AML-193 (cell line): ENCODE results near the gene SYNDIG1.

ENCODE experiments used
- DNase-seq, 2 experiments: peaks; one replicate each; lab custom pipeline; 2025; lab: John Stamatoyannopoulos, UW

SYNDIG1 gene

DNA sequence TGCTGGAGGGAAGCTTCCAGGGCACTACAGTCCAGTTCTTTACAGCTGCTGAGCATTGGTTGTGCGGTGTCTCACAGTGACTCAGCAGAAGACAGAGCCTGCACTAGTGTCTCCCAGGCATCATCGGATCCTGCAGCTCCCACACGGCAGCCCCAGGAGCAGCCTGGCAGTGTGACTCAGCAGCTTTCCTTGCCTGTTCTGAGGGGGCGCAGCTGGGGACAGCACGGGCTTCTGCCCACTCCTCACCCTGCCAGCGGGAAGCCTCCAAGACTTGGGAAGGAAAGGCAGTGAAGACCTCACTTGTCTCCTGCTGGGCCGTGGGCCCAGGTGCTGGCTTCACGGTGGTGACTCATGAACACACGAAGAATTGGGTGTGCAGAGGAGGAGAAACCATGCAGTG lies 165.4 kb downstream of the SYNDIG1 start:
- DNase-seq: no peak

- no peak for DNase-seq
These were observed 167.2 kb downstream of the SYNDIG1 start for GRCh38 chr20:24636626-24637025.

DNA sequence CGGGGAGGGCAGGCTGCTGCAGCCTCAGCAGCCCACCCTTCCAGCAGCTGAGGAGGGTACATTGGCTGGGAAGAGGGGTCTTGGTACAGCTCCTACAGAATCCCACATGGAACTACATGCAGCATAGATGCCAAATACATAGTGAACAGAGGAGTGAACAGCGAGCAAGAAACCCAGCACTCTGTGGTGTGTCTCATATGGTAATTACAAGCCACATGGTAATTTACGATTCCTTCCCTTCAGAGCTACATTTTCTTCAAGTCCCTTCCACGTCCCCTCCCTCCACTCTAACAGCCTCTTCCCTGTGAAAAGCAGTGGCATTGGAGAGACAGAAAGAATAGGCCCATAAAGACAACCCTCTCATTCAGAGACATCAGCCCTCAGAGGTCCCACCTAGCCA lies 167.7 kb downstream of the SYNDIG1 start:
- DNase-seq: no peak

DNA sequence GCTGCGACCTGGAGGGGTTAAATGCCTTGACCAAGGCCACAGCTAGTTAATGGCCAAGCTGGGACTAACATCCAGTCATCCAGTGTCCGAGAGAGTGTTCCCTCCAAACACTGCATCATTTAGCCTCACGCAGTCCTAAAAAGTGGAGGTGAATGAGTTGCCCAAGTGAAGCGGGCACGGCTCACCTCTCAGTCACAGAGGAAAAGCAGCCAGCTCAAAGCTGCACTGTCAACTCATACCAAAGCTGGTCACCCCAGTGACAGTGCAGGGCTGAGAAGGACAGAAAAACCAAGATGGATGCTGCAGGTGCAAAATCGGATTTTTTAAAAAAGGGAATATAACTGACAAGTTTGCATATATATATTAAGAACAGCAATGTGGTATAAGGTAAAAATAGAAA lies 168.5 kb downstream of the SYNDIG1 start:
- no peak for DNase-seq

DNA sequence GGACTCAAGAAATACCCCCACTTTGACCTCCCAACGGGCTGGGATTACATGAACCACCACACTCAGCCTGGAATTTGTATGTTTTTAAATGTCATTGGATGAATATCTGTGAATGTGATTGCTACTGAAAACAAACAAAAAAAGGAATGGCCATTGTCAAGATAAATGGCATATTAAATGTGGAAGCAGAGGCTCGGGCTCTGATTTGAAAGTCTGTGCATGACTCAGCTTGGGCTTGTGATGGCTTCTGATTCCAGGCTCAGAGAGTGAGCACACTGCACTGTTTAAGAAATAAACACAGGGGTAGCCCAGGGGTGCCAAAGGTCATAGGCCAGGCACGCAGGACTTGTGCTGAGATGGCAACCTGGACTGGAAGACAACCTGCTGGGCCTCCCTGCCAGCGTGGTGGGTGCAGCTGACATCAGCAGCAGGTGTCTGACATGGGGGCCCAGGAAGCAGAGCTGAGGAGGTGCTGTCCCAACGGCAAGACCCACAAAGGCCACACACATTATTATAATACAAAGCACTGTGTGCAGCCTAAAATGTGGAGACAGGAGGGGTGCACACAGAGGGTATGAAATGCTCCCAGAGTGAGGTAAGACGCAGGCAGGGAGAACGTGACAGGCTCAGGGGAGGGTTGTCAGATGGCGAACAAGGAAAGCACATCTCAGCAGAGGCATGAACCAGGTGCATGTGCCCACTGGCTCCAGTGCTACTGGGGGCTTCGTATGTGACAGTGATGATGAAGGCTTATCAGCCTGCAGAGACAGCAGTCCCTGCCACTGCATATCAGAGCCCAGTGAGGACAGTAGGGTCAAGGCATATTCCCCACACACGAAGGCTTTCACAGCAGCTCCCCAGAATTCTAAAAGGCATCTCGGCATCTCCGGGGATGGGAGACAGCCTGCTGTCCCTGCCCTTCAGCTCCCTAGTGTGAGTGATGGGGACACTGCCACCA lies 169.4 kb downstream of the SYNDIG1 start:
- DNase-seq: no peak

- no peak for DNase-seq
These were observed 170.8 kb downstream of the SYNDIG1 start for GRCh38 chr20:24640276-24640675.

GRCh38 chr20:24640686-24641085 lies 171.3 kb downstream of the SYNDIG1 start:
- no peak for DNase-seq

DNA sequence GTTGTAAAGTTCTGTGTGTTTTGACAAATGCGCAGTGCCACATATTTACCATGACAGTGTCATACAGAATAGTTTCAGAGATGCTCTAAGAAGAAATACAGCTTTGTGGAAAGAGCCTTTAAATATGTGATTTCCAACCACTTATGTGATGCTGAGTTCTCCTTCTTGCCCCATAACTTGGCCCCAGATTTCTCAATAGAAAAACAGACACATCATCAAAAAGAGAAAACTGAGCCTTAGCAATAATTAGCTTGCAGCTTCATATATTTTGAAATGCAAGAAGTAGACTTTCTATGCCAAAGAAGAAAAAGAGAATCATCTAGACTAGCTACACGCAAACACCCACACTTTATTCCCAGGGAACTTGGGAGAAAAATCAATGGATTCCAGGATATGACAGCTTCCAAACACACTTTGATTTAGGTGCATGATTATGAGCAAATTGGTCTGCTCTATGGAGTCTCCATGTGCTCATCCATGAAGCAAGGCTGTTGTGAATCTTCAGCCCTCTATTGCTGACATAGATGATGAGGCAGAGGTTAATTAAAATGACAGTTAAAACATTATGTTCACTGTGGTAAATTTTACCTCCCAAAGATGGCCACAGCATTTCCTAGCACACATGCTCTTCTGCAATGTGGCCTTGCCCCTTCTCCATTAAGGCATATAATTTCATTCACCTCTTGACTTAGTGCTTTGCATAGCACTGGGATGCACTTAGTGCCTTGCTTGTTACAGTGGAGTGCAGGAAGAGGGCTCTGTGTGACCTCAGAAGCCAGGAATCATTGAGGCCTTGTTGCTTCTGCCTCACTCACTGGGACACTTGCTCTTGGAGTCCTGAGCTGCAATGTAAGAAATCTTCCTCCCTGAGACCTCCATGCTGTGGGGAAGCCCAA lies 174.6 kb downstream of the SYNDIG1 start:
- DNase-seq: no peak

GRCh38 chr20:24646321-24646720 lies 176.9 kb downstream of the SYNDIG1 start:
- DNase-seq: no peak

DNA sequence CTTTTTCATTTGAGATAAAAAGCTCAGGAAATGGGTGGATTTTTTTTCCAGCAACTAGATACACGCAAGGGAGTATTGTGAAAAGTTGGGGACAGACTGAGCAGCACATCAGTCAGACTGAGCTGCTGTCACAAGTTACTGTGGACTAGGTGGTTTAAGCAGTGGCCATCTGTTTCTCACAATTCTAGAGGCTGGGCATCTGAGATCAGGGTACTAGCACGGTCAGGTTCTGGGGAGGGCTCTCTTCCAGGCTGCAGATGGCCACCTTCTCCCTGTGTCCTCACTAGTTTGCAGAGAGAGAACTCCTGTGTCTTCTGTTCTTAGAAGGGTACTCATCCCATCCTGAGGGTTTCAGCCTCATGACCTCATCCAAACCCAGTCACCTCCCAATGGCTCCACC lies 178.3 kb downstream of the SYNDIG1 start:
- DNase-seq: no peak

GRCh38 chr20:24648481-24648880 lies 179.1 kb downstream of the SYNDIG1 start:
- DNase-seq: no peak

- no peak for DNase-seq
These were observed 179.5 kb downstream of the SYNDIG1 start for GRCh38 chr20:24648919-24649318.

GRCh38 chr20:24649787-24650490 lies 180.5 kb downstream of the SYNDIG1 start:
- DNase-seq: no peak

GRCh38 chr20:24651171-24651975 lies 181.9 kb downstream of the SYNDIG1 start:
- DNase-seq: no peak

- no peak for DNase-seq
These were observed 182.5 kb downstream of the SYNDIG1 start for GRCh38 chr20:24651976-24652345.

DNA sequence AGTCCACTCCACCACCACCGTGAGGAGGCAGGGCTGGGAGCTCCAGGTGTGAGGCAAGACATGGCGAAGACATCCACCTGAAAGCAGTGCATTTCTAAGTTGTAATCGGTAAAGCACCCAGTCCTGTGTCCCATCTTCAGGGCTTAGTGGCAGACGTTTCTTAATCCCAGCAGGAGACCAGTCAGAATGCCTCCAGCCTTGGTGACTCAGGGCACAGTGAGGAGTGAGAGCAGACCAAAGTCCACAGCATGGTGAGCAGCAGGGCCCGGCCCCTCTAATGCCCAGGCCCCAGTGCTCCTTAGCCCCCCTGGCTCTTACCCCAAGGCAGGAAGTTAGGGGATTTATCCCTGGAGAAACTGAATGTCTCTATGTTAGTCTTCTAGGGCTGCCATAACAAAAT lies 183.9 kb downstream of the SYNDIG1 start:
- no peak for DNase-seq

DNA sequence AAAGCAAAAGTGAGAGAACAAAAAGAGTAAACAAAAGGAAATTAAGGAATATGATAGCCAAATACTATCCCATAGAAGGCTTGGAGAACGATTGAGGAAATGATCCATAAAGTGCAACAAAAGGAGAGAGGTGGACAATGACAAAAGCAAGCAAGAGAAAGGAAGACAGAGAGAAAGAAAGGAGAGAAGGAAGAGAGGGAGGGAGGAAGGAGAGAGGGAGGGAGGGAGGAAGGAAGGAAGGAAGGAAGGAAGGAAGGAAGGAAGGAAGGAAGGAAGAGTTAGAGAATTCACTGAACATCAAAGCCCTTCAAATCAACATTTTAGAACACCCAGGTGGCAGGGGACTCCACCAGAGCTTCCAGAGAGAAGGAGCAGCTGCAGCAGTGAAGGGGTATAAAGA lies 185.0 kb downstream of the SYNDIG1 start:
- no peak for DNase-seq

GRCh38 chr20:24656391-24656790 lies 187.0 kb downstream of the SYNDIG1 start:
- DNase-seq: no peak

- no peak for DNase-seq
These were observed 187.8 kb downstream of the SYNDIG1 start for GRCh38 chr20:24657196-24657595.

GRCh38 chr20:24657878-24658620 lies 188.6 kb downstream of the SYNDIG1 start:
- no peak for DNase-seq
